K562 (cell line): ENCODE measurements around the gene GMDS. TPM values are rescaled to one million over a fixed set of nuclear protein-coding genes. Genes with fewer than 3 reads are reported as not detected.

Experiments
- ATAC-seq: fragments of 200-7000 bp; cut with Tn5 transposase; 3 replicates; pipeline ENCODE4 v1.9.1; 2020; ENCODE audit warnings: moderate library complexity
- BruUV-seq: library from RNA; stranded (reverse); fragments of 400-500 nt; replicated peaks from 2 replicates; lab custom pipeline; 2021; lab: Mats Ljungman, UMichigan
- CTCF ChIA-PET: fragments of 300-600 bp; formaldehyde crosslinking; extraction: SDS; loops from one replicate; lab custom pipeline; 2021; ENCODE audit warnings: low intra/inter-chr PET ratio; lab: Yijun Ruan, JAX
- POLR2A ChIA-PET: fragments of 300-600, 350-650 bp; sonication (Branson Sonifier 250); formaldehyde crosslinking; extraction: SDS; loops from one replicate; lab custom pipeline; 2021; ENCODE audit warnings: antibody characterized with exemption, inconsistent platforms; lab: Yijun Ruan, JAX
- DNase-seq, 4 experiments: peaks; one replicate each; pipeline versions ENCODE4 v3.0.0 to v3.0.0-alpha.2; 2011 to 2018; ENCODE audit warnings: low spot score in 3 of 4, mixed read lengths in 3 of 4; ENCODE audit errors: extremely low read depth in 1 of 4
- FAIRE-seq: peaks from 2 replicates; lab custom pipeline; 2011; peaks lifted over from hg19 to GRCh38; lab: Jason Lieb, UNC
- H2AFZ ChIP-seq: 2 replicates; pipeline ENCODE4 v1.6.0; 2011; ENCODE audit warnings: low read depth, low read length, control low read depth, inconsistent platforms
- H3K27ac ChIP-seq: fragments of 200-600 bp; 3 replicates; pipeline ENCODE4 v1.8.0; 2011; ENCODE audit warnings: low read depth, mild to moderate bottlenecking, control low read depth, inconsistent platforms, low read length, moderate library complexity, mixed read lengths; ENCODE audit errors: extremely low read depth
- H3K27me3 ChIP-seq, 2 experiments: fragments of 300-600 bp in 1 of 2; 2 replicates in 1 of 2; 3 replicates in 1 of 2; pipeline versions ENCODE4 v1.6.0 to v1.8.0; 2011; ENCODE audit warnings: inconsistent platforms in 2 of 2, low read length in 2 of 2, mild to moderate bottlenecking in 1 of 2, mixed read lengths in 1 of 2, moderate library complexity in 1 of 2; ENCODE audit not compliant: control insufficient read depth in 2 of 2, insufficient read depth in 2 of 2
- H3K36me3 ChIP-seq: fragments of 300-600 bp; 3 replicates; pipeline ENCODE4 v1.8.0; 2011; ENCODE audit warnings: mild to moderate bottlenecking, low read length, inconsistent platforms; ENCODE audit not compliant: control insufficient read depth, insufficient read depth
- H3K4me1 ChIP-seq, 2 experiments: fragments of 200-600 bp in 1 of 2; replicated peaks in 1 of 2; 2 replicates in 1 of 2; 3 replicates in 1 of 2; pipeline versions ENCODE4 v1.5.1 to v1.8.0; 2011; ENCODE audit warnings: inconsistent platforms in 2 of 2, low read length in 2 of 2, mild to moderate bottlenecking in 1 of 2, mixed read lengths in 1 of 2, moderate library complexity in 1 of 2; ENCODE audit not compliant: control insufficient read depth in 2 of 2, insufficient read depth in 2 of 2
- H3K4me2 ChIP-seq: 2 replicates; pipeline ENCODE4 v1.6.1; 2011; ENCODE audit warnings: low read length, control low read depth, inconsistent platforms, mixed read lengths; ENCODE audit not compliant: insufficient read depth
- H3K4me3 ChIP-seq: fragments of 200-600 bp; sonication (generic), shearing (Covaris generic); 2 replicates; pipeline ENCODE4 v1.5.1; 2016; ENCODE audit warnings: control low read depth, inconsistent platforms
- H3K79me2 ChIP-seq: fragments of 200-600 bp; 3 replicates; pipeline ENCODE4 v1.8.0; 2011; ENCODE audit warnings: low read length, inconsistent platforms; ENCODE audit not compliant: control insufficient read depth, insufficient read depth
- H3K9ac ChIP-seq, 2 experiments: 2 replicates each; pipeline versions ENCODE4 v1.6.0 to v1.6.1; 2011; ENCODE audit warnings: low read depth in 2 of 2, low read length in 2 of 2, control low read depth in 1 of 2, inconsistent platforms in 1 of 2, mild to moderate bottlenecking in 1 of 2, mixed read lengths in 1 of 2; ENCODE audit not compliant: insufficient read depth in 1 of 2
- H3K9me1 ChIP-seq: one replicate; pipeline ENCODE4 v1.6.0; 2011; ENCODE audit warnings: inconsistent platforms, mild to moderate bottlenecking, low read length, moderate library complexity; ENCODE audit not compliant: control insufficient read depth, insufficient read depth
- H3K9me3 ChIP-seq: replicated peaks from 2 replicates; pipeline ENCODE4 v1.5.1; 2011; ENCODE audit warnings: low read depth, low read length, inconsistent platforms; ENCODE audit not compliant: control insufficient read depth, insufficient read depth
- H4K20me1 ChIP-seq: replicated peaks from 2 replicates; pipeline ENCODE4 v1.6.1; 2011; ENCODE audit warnings: low read length, inconsistent platforms, mixed read lengths; ENCODE audit not compliant: control insufficient read depth, insufficient read depth
- ASH1L ChIP-seq: fragments of 450-650 bp; IDR thresholded peaks from 2 replicates; pipeline ENCODE4 v1.6.1; 2018; ENCODE audit warnings: borderline replicate concordance, mild to moderate bottlenecking, low read depth; ENCODE audit not compliant: partially characterized antibody
- E2F5 ChIP-seq: sonication (generic); formaldehyde crosslinking; IDR thresholded peaks from 2 replicates; pipeline ENCODE4 v1.8.0; 2022; ENCODE audit warnings: mild to moderate bottlenecking, missing genetic modification reagents
- ELK3 ChIP-seq: fragments of 450-650 bp; formaldehyde crosslinking; IDR thresholded peaks from 2 replicates; pipeline ENCODE4 v1.4.0; 2020; ENCODE audit warnings: mild to moderate bottlenecking
- ETV1 ChIP-seq: fragments of 450-650 bp; conservative IDR thresholded peaks from 2 replicates; pipeline ENCODE4 v1.6.1; 2016; ENCODE audit warnings: missing genetic modification characterization, control low read depth, low read depth, missing compliant biosample characterization
- GATAD2A ChIP-seq: fragments of 450-650 bp; IDR thresholded peaks from 2 replicates; pipeline ENCODE4 v1.6.1; 2017
- MAZ ChIP-seq, 2 experiments: fragments of 450-650 bp in 1 of 2; sonication (generic) in 1 of 2; formaldehyde crosslinking; IDR thresholded peaks in 1 of 2; conservative IDR thresholded peaks in 1 of 2; 2 replicates each; pipeline versions ENCODE4 v1.4.0 to v1.5.0; 2020; ENCODE audit warnings: mild to moderate bottlenecking in 1 of 2, missing genetic modification reagents in 1 of 2
- NCOR1 ChIP-seq: fragments of 450-650 bp; IDR thresholded peaks from 2 replicates; pipeline ENCODE4 v1.6.1; 2016; ENCODE audit warnings: mild to moderate bottlenecking, moderate library complexity
- POLR2H ChIP-seq: IDR thresholded peaks from 2 replicates; pipeline ENCODE4 v1.6.1; 2016; ENCODE audit warnings: missing genetic modification characterization, low read depth, mild to moderate bottlenecking, control low read depth, missing compliant biosample characterization, moderate library complexity
- ZNF124 ChIP-seq: sonication (generic); formaldehyde crosslinking; IDR thresholded peaks from 2 replicates; pipeline ENCODE4 v1.8.1; 2022; ENCODE audit warnings: missing genetic modification reagents
- ZNF232 ChIP-seq: sonication (generic); formaldehyde crosslinking; IDR thresholded peaks from 2 replicates; pipeline ENCODE4 v1.8.0; 2022; ENCODE audit warnings: mild to moderate bottlenecking, missing genetic modification reagents
- WGBS: fragments of 100-300 bp; shearing (Covaris generic); methylation state at CpG from one replicate; pipeline ENCODE4 v1.1.6; 2016; ENCODE audit warnings: low coverage, mixed read lengths; ENCODE audit not compliant: insufficient coverage; ENCODE audit errors: missing lambda C conversion rate; 5-methylcytosine and 5-hydroxymethylcytosine counted together
- in situ Hi-C: fragments of 300-500 bp; cut with MboI; formaldehyde crosslinking; loops from 4 replicates; pipeline ENCODE4 v1.15.0; 2018; ENCODE audit warnings: inconsistent platforms, mixed read lengths
- intact Hi-C: fragments of 100-400 bp; cut with micrococcal nuclease; formaldehyde crosslinking; loops from 2 replicates; pipeline ENCODE4 v1.14.2; 2022
- polyA plus RNA-seq, 8 experiments: library from polyadenylated mRNA; depleted of rRNA in 4 of 8; stranded (reverse) in 5 of 8; unstranded in 3 of 8; fragments of >200 nt; fragmentation: Nextera tagmentation in 2 of 8; fragmentation: Illumina TruSeq in 1 of 8; extraction: Ambion mirVana in 2 of 8; extraction: Trizol in 1 of 8; gene quantifications; 2 replicates each; pipeline versions ENCODE4 v1.2.1 to v1.2.3, GENCODE V29; 2011 to 2014; ENCODE audit warnings: inconsistent platforms in 1 of 8, missing spikeins in 1 of 8
- total RNA-seq, 7 experiments: library from RNA; depleted of rRNA in 6 of 7; stranded (reverse); fragments of >200 nt in 6 of 7; fragmentation: Illumina TruSeq in 2 of 7; extraction: Trizol in 2 of 7; gene quantifications; 2 replicates each; pipeline versions ENCODE4 v1.2.1 to v1.2.3, GENCODE V29; 2011 to 2021; ENCODE audit warnings: low replicate concordance in 1 of 7

The GMDS gene
- total and polyA plus RNA-seq, 9 of the 15 experiments (the other 6 are each of a cell fraction or from before 2014, with no cell fraction given) = 0.48 to 31.8 (median 13.4) TPM

DNA sequence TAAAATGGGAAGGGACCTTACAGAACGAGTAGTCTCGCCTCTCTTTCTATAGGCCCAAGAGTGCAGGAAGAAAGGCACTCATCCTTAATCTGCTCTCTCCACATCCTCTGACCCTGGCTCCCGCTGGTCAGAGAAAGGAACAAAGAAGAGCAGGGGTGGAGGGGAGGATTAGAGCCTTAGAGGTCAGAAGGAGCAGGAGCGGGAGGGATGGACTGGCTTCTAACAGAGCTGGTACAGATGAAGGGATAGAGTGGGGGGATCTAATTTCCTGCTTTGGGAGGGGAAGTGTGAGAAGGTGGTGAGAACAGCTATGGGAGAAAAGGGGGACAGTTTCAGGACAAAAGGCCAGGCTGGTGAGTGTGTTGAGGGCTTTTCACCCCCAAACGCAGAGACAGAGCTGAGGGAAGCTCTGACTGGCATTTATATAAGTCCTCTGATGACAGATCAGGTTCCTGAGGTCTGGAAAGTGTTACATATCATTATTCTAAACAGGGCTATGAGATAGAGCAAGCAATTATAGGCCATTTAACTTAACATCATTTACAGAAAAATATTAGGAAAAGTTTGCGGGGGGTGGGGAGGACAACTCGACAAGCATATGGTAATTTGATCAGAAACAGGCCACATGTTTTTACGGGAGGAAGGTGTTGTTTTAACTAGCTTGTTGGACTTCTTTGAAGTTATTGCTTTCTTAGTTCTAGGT, 524.6 kb downstream of the GMDS start (continued):
- no peak for TF ChIP-seq GATAD2A

DNA sequence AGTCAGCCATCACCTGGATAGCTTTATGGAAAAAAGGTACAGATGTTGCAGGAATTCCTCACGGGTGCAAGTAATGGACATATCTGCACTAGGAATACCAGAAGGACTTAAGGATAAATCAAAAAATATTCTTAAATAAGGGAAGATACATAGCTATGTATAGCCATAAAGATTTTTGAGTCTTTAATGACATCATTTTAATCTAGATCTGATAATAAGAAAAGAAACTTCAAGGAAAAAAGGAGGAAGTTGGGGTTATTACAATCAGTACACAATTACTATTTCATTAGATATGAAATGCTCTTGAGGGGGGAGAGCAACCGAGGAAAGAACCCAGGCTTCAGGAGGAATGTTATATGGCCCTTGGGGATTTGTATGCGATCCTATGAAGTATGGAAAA, 525.5 kb downstream of the GMDS start:
- Histone ChIP-seq H3K27me3 (peaks cover 0 to 9% of the 10 kb centered on the region in 2 experiments; a peak in 3 of 5 replicates), H3K9ac (no peak overlapping the region), H3K4me3 (no peak overlapping the region), H3K9me1 (no peaks in the 10 kb centered on the region), H4K20me1 (no peaks in the 10 kb centered on the region; the same call in 1 of the 2 replicates), H3K4me2 (no peak overlapping the region), H3K27ac (no peak overlapping the region), H2AFZ (no peak overlapping the region), H3K4me1 (no peaks in the 10 kb centered on the region; a peak in 1 of 5 replicates), H3K36me3 (no peaks in the 10 kb centered on the region), H3K9me3 (no peaks in the 10 kb centered on the region), H3K79me2 (no peaks in the 10 kb centered on the region)
- CTCF ChIA-PET = no interaction called here
- in situ Hi-C loops (no loop called here), intact Hi-C loops (no loop called here)
- FAIRE-seq (no peak), DNase-seq (no peak), ATAC-seq (no peak)
- TF ChIP-seq ZNF232 (CRISPR knock-in tag) = no peak
- TF ChIP-seq POLR2H (tag) = no peak
- no peak for TF ChIP-seq ETV1 (tag)
- TF ChIP-seq MAZ (CRISPR knock-in tag; conservative IDR thresholded peaks at IDR 0.05 in 1 of 2, IDR thresholded peaks at IDR 0.05 in 1 of 2) = no peak
- no peak for TF ChIP-seq ASH1L
- TF ChIP-seq NCOR1 = no peak
- TF ChIP-seq E2F5 (CRISPR knock-in tag) = no peak
- no peak for TF ChIP-seq ZNF124 (CRISPR knock-in tag)
- no peak for TF ChIP-seq ELK3
- POLR2A ChIA-PET = interaction anchor here (3.4 kb wide), 1 partner anchor 10 kb away, joined by 14 read pairs; no protein-coding TSS in a partner anchor
- 5% methylated on average over 3 of the region's 3 CpGs for WGBS
- no TSS peak for BruUV-seq
